H9 (cell line): ENCODE measurements around the gene BEST1. TPM values are rescaled to one million over a fixed set of nuclear protein-coding genes. Genes with fewer than 3 reads are reported as not detected.

Experiments used
- DNase-seq: peaks from one replicate; pipeline ENCODE4 v3.0.0-alpha.2; 2017
- H2AFZ ChIP-seq: one replicate; pipeline ENCODE4 v1.6.1; 2013; ENCODE audit warnings: mild to moderate bottlenecking, low read length, control low read depth, moderate library complexity
- H2AK5ac ChIP-seq: 2 replicates; pipeline ENCODE4 v1.6.1; 2013; ENCODE audit warnings: low read length, control low read depth, mixed read lengths; ENCODE audit not compliant: insufficient read length
- H2BK120ac ChIP-seq: one replicate; pipeline ENCODE4 v1.6.1; 2013; ENCODE audit warnings: low read depth, mild to moderate bottlenecking, low read length, control low read depth, inconsistent platforms; ENCODE audit not compliant: poor library complexity, severe bottlenecking
- H2BK12ac ChIP-seq: 2 replicates; pipeline ENCODE4 v1.6.1; 2013; ENCODE audit warnings: low read length, control low read depth, mixed read lengths, low read depth; ENCODE audit not compliant: insufficient read length
- H2BK15ac ChIP-seq: 2 replicates; pipeline ENCODE4 v1.6.1; 2013; ENCODE audit warnings: low read depth, low read length, control low read depth
- H2BK20ac ChIP-seq: one replicate; pipeline ENCODE4 v1.6.1; 2013; ENCODE audit warnings: low read depth, mild to moderate bottlenecking, low read length, control low read depth, inconsistent platforms; ENCODE audit not compliant: poor library complexity, severe bottlenecking
- H2BK5ac ChIP-seq: 2 replicates; pipeline ENCODE4 v1.6.1; 2013; ENCODE audit warnings: low read length, control low read depth, mixed read lengths; ENCODE audit not compliant: insufficient read length
- H3K14ac ChIP-seq: 2 replicates; pipeline ENCODE4 v1.6.1; 2013; ENCODE audit warnings: low read length, control low read depth; ENCODE audit not compliant: insufficient read depth
- H3K18ac ChIP-seq: 2 replicates; pipeline ENCODE4 v1.6.1; 2013; ENCODE audit warnings: low read depth, mild to moderate bottlenecking, mixed read lengths, low read length, control low read depth; ENCODE audit not compliant: insufficient read length
- H3K23ac ChIP-seq: 2 replicates; pipeline ENCODE4 v1.6.1; 2013; ENCODE audit warnings: low read length, control low read depth, mixed read lengths, low read depth; ENCODE audit not compliant: insufficient read length
- H3K23me2 ChIP-seq: 2 replicates; pipeline ENCODE4 v1.6.1; 2013; ENCODE audit warnings: low read depth, mild to moderate bottlenecking, mixed read lengths, low read length, control low read depth; ENCODE audit not compliant: insufficient read length, poor library complexity, severe bottlenecking
- H3K27ac ChIP-seq: 2 replicates; pipeline ENCODE4 v1.5.1; 2013; ENCODE audit warnings: low read length, control low read depth, mixed read lengths, low read depth; ENCODE audit not compliant: insufficient read length
- H3K27me3 ChIP-seq: 2 replicates; pipeline ENCODE4 v1.6.1; 2013; ENCODE audit warnings: low read length, control low read depth, inconsistent platforms; ENCODE audit not compliant: insufficient read depth
- H3K4ac ChIP-seq: 2 replicates; pipeline ENCODE4 v1.6.1; 2013; ENCODE audit warnings: low read depth, mild to moderate bottlenecking, control low read depth, inconsistent platforms, low read length, moderate library complexity
- H3K4me1 ChIP-seq: 2 replicates; pipeline ENCODE4 v1.6.1; 2013; ENCODE audit warnings: low read length, control low read depth, inconsistent platforms; ENCODE audit not compliant: insufficient read depth
- H3K4me2 ChIP-seq: 2 replicates; pipeline ENCODE4 v1.6.1; 2013; ENCODE audit warnings: low read length, control low read depth, mixed read lengths; ENCODE audit not compliant: insufficient read length, insufficient read depth
- H3K56ac ChIP-seq: 2 replicates; pipeline ENCODE4 v1.6.1; 2013; ENCODE audit warnings: low read depth, mild to moderate bottlenecking, mixed read lengths, low read length, control low read depth; ENCODE audit not compliant: insufficient read length
- H3K79me1 ChIP-seq: 2 replicates; pipeline ENCODE4 v1.6.1; 2013; ENCODE audit warnings: low read depth, mild to moderate bottlenecking, moderate library complexity, low read length, control low read depth, inconsistent platforms; ENCODE audit not compliant: insufficient read depth, poor library complexity, severe bottlenecking
- H3K79me2 ChIP-seq: 2 replicates; pipeline ENCODE4 v1.6.1; 2013; ENCODE audit warnings: low read length, control low read depth, inconsistent platforms; ENCODE audit not compliant: insufficient read depth
- H3K9ac ChIP-seq: 2 replicates; pipeline ENCODE4 v1.6.1; 2013; ENCODE audit warnings: low read length, control low read depth, mixed read lengths; ENCODE audit not compliant: insufficient read length; ENCODE audit errors: extremely low read depth
- H3K9me3 ChIP-seq: one replicate; pipeline ENCODE4 v1.6.1; 2013; ENCODE audit warnings: low read depth, low read length, inconsistent platforms; ENCODE audit not compliant: control insufficient read depth
- H3T11ph ChIP-seq: one replicate; pipeline ENCODE4 v1.6.1; 2013; ENCODE audit warnings: mild to moderate bottlenecking, low read length, control low read depth, inconsistent platforms
- H4K20me1 ChIP-seq: one replicate; pipeline ENCODE4 v1.6.1; 2013; ENCODE audit not compliant: control insufficient read depth, insufficient read length, insufficient read depth
- H4K5ac ChIP-seq: 2 replicates; pipeline ENCODE4 v1.6.1; 2013; ENCODE audit warnings: low read depth, mild to moderate bottlenecking, mixed read lengths, low read length, control low read depth; ENCODE audit not compliant: insufficient read length
- H4K8ac ChIP-seq: replicated peaks from 2 replicates; pipeline ENCODE4 v1.6.1; 2013; ENCODE audit warnings: low read length, control low read depth, mixed read lengths, low read depth; ENCODE audit not compliant: insufficient read length
- H4K91ac ChIP-seq: 2 replicates; pipeline ENCODE4 v1.6.1; 2013; ENCODE audit warnings: low read depth, mild to moderate bottlenecking, moderate library complexity, mixed read lengths, low read length, control low read depth; ENCODE audit not compliant: insufficient read length
- H3K27ac Mint-ChIP-seq, 3 experiments: 2 replicates in 2 of 3; 3 replicates in 1 of 3; pipeline ENCODE4 v1.8.0; 2020 to 2021; ENCODE audit warnings: mixed read lengths in 3 of 3, mild to moderate bottlenecking in 1 of 3, moderate library complexity in 1 of 3
- H3K27me3 Mint-ChIP-seq: 2 replicates; pipeline ENCODE4 v1.8.0; 2021; ENCODE audit warnings: low read depth, mild to moderate bottlenecking, moderate library complexity, mixed read lengths
- H3K36me3 Mint-ChIP-seq, 3 experiments: 2 replicates in 2 of 3; 3 replicates in 1 of 3; pipeline ENCODE4 v1.8.0; 2020 to 2021; ENCODE audit warnings: low read depth in 3 of 3, mixed read lengths in 3 of 3; ENCODE audit not compliant: insufficient read depth in 1 of 3
- H3K4me1 Mint-ChIP-seq, 2 experiments: 2 replicates each; pipeline ENCODE4 v1.8.0; 2020; ENCODE audit warnings: mixed read lengths in 2 of 2
- H3K4me3 Mint-ChIP-seq, 2 experiments: 2 replicates in 1 of 2; 3 replicates in 1 of 2; pipeline ENCODE4 v1.8.0; 2020 to 2021; ENCODE audit warnings: mild to moderate bottlenecking in 2 of 2, mixed read lengths in 2 of 2, moderate library complexity in 1 of 2
- H3K9me3 Mint-ChIP-seq, 2 experiments: 2 replicates in 1 of 2; 3 replicates in 1 of 2; pipeline ENCODE4 v1.8.0; 2020; ENCODE audit warnings: mild to moderate bottlenecking in 2 of 2, mixed read lengths in 2 of 2, moderate library complexity in 1 of 2
- WGBS: extraction: QIAGEN DNeasy Blood & Tissue Kit; methylation state at CpG from one replicate; pipeline ENCODE4 v1.1.7; 2013; ENCODE audit warnings: missing lambda C conversion rate, low lambda C conversion rate, mixed read lengths; ENCODE audit not compliant: insufficient read length; ENCODE audit errors: extremely low coverage; 5-methylcytosine and 5-hydroxymethylcytosine counted together
- total RNA-seq: library from RNA; stranded (reverse); gene quantifications from 2 replicates; pipeline ENCODE4 v1.2.1, GENCODE V29; 2021
- TF ChIP-seq, protein P1 (sequence below): fragments of 200-600 bp; sonication (generic); conservative IDR thresholded peaks from 3 replicates; pipeline ENCODE4 v1.8.0; 2021; ENCODE audit warnings: antibody characterized with exemption, mild to moderate bottlenecking

The BEST1 gene
- total RNA-seq, 1 experiment from 2014 or later: 0.24 TPM

GRCh38 chr11:61983419-61983818 is 33.3 kb downstream of the BEST1 start:
- DNase-seq: no peak
- Histone ChIP-seq H3K56ac (no peak overlapping the region), H3K14ac (no peak overlapping the region), H2AFZ (no peak overlapping the region), H3K9ac (no peak overlapping the region), H3K4me1 (no peaks in the 10 kb centered on the region), H3K23ac (no peak overlapping the region), H3K4ac (no peak overlapping the region), H2BK5ac (no peak overlapping the region), H2BK20ac (no peak overlapping the region), H3K27ac (no peak overlapping the region), H3K9me3 (no peaks in the 10 kb centered on the region), H3K27me3 (peaks cover 5% of the 10 kb centered on the region; the same call in 1 of the 2 replicates), H3K4me2 (no peak overlapping the region), H3K23me2 (no peaks in the 10 kb centered on the region), H2AK5ac (no peak overlapping the region), H4K20me1 (no peaks in the 10 kb centered on the region), H2BK15ac (no peak overlapping the region), H2BK120ac (no peak overlapping the region), H4K8ac (no peak overlapping the region), H3K79me1 (no peaks in the 10 kb centered on the region), H3K18ac (no peak overlapping the region), H4K5ac (no peak overlapping the region), H4K91ac (no peak overlapping the region), H3T11ph (no peak overlapping the region), H3K79me2 (no peaks in the 10 kb centered on the region), H2BK12ac (no peak overlapping the region)
- TF ChIP-seq, protein P1, sequence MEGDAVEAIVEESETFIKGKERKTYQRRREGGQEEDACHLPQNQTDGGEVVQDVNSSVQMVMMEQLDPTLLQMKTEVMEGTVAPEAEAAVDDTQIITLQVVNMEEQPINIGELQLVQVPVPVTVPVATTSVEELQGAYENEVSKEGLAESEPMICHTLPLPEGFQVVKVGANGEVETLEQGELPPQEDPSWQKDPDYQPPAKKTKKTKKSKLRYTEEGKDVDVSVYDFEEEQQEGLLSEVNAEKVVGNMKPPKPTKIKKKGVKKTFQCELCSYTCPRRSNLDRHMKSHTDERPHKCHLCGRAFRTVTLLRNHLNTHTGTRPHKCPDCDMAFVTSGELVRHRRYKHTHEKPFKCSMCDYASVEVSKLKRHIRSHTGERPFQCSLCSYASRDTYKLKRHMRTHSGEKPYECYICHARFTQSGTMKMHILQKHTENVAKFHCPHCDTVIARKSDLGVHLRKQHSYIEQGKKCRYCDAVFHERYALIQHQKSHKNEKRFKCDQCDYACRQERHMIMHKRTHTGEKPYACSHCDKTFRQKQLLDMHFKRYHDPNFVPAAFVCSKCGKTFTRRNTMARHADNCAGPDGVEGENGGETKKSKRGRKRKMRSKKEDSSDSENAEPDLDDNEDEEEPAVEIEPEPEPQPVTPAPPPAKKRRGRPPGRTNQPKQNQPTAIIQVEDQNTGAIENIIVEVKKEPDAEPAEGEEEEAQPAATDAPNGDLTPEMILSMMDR: no peak
- peaks cover 21% of the 10 kb centered on the region in 2 experiments for H3K4me1 Mint-ChIP-seq
- H3K9me3 Mint-ChIP-seq: peaks cover 14 to 20% of the 10 kb centered on the region in 2 experiments
- peaks cover 2 to 21% (median 19%) of the 10 kb centered on the region in 3 experiments; a peak in 6 of 7 replicates for H3K36me3 Mint-ChIP-seq
- H3K4me3 Mint-ChIP-seq: no peak overlapping the region
- H3K27ac Mint-ChIP-seq: no peak overlapping the region
- peaks cover 96% of the 10 kb centered on the region for H3K27me3 Mint-ChIP-seq
- WGBS: no CpG with 5 or more reads among the region's 1 CpG
